ENCODE measurements around the gene MMP24. TPM values are rescaled to one million over a fixed set of nuclear protein-coding genes. Genes with fewer than 3 reads are reported as not detected.
"Not testable (repeated sequence)": the region's sequence is repeated elsewhere in the genome, so short reads cannot be mapped to it uniquely, and the experiment has no call there.

MMP24 gene
- total RNA-seq, 1 donor from 2014 or later: 102 TPM

- not testable (repeated sequence) for DNase-seq (ENCODE audit: low spot score in 2 of 2); FAIRE-seq
Measured at GRCh38 chr20:35252598-35252997, 26.1 kb downstream of the MMP24 start.

DNA sequence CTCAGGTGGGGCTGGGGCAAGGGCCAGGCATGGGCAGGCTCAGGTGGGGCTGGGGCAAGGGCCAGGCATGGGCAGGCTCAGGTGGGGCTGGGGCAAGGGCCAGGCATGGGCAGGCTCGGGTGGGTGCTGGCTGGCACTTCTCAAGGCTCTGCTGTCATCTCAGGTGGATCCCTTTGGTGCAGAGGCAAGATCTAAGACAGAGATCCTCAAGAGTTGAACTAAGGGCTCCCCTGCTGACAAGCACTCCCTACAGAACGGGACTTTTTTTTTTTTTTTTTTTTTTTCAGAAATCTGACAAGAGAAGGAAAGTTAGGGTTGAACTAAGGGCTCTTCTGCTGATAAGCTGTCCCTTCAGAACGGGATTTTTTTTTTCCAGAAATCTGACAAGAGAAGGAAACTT lies 26.5 kb downstream of the MMP24 start:
- FAIRE-seq: no peak
- no peak for DNase-seq (ENCODE audit: low spot score in 2 of 2)

- DNase-seq (ENCODE audit: low spot score in 2 of 2): no peak
- no peak for FAIRE-seq
Measured at GRCh38 chr20:35254448-35254999, 28.0 kb downstream of the MMP24 start.

- FAIRE-seq (no peak), DNase-seq (ENCODE audit: low spot score in 2 of 2) (no peak)
Measured at GRCh38 chr20:35257175-35257909, 30.9 kb downstream of the MMP24 start.

DNA sequence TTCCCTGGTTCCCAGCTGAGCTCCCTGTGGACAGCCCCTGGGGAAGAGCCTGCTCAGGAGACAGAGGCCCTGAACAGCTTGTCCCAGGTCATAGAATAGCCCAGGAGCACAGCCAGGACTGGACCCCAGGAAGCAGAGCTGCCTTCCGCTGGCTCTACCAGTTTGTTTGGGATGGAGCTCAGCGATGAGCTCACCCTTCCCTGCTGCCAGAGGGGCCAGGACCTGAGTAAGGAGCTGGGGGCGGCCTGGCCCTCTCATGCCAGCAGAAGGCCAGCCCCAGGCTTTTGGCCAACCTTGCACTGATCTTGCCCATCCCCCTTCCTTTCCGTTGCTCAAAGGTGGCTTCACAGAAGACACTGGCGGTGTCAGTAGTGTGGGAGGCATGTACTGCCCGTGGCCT lies 33.9 kb downstream of the MMP24 start:
- no peak for FAIRE-seq
- no peak for DNase-seq (ENCODE audit: low spot score in 2 of 2)

DNA sequence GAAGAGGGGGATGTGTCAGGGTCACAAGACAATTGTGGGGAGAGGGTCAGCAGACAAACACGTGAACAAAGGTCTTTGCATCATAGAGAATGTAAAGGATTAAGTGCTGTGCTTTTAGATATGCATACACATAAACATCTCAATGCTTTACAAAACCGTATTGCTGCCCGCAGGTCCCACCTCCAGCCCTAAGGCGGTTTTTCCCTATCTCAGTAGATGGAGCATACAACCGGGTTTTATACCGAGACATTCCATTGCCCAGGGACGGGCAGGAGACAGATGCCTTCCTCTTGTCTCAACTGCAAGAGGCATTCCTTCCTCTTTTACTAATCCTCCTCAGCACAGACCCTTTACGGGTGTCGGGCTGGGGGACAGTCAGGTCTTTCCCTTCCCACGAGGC lies 35.8 kb downstream of the MMP24 start:
- not testable (repeated sequence) for FAIRE-seq; DNase-seq (ENCODE audit: low spot score in 2 of 2)

DNA sequence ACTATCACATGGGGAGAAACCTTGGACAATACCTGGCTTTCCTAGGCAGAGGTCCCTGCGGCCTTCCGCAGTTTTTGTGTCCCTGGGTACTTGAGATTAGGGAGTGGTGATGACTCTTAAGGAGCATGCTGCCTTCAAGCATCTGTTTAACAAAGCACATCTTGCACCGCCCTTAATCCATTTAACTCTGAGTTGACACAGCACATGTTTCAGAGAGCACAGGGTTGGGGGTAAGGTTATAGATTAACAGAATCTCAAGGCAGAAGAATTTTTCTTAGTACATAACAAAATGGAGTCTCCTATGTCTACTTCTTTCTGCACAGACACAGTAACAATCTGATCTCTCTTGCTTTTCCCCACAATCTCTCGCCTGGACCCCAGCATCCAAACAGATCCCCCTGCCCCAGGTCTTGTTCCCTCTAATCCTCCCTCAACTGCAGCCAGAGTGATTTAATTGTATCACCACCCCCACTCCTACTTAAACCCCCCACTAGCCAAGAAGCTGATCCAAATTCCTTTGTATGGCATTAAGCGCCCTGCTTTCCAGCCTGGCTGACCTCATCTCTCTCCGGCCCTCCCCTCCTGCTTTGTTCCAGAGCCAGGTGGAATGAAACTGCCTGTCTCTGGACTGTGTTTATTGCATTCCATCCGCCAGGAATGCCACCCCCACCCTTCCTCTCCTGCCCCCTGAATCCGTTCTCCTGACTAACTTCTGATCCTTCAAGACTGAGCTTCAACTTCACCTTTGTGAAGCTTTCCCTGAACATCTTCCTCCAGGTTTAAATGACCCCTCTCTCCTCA lies 36.4 kb downstream of the MMP24 start:
- DNase-seq (ENCODE audit: low spot score in 2 of 2); FAIRE-seq: not testable (repeated sequence)

- DNase-seq (ENCODE audit: low spot score in 2 of 2): no peak
- FAIRE-seq: no peak
Measured at GRCh38 chr20:35263532-35264341, 37.2 kb downstream of the MMP24 start.

GRCh38 chr20:35264755-35265154 lies 38.3 kb downstream of the MMP24 start:
- DNase-seq (ENCODE audit: low spot score in 2 of 2) (no peak), FAIRE-seq (no peak)

DNA sequence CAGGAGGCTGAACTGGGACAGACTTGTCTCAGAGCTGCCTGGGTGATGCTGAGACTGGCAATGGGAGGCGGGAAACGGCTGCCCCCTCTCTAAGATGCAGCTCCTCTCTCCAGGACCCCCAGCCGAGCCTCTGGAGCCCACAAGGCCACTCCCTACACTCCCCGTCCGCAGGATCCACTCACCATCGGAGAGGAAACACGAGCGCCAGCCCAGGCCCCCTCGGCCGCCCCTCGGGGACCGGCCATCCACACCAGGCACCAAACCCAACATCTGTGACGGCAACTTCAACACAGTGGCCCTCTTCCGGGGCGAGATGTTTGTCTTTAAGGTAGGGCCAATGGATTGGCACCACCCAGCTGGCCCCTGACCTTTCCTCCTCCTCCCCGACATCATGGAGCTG lies 40.6 kb downstream of the MMP24 start:
- DNase-seq (ENCODE audit: low spot score in 2 of 2): no peak
- FAIRE-seq: no peak

- peak in 1 of 2 donors; percentile 77 for DNase-seq (ENCODE audit: low spot score in 2 of 2)
- no peak for FAIRE-seq
Measured at GRCh38 chr20:35269055-35269781, 42.7 kb downstream of the MMP24 start.

GRCh38 chr20:35270021-35270902 lies 43.8 kb downstream of the MMP24 start:
- no peak for FAIRE-seq

GRCh38 chr20:35271073-35271882 lies 44.8 kb downstream of the MMP24 start:
- DNase-seq (ENCODE audit: low spot score in 2 of 2) (no peak), FAIRE-seq (no peak)

More at GRCh38 chr20:35270021-35270902, 43.8 kb downstream of the MMP24 start:
- DNase-seq (ENCODE audit: low spot score in 2 of 2): no peak

GRCh38 chr20:35271904-35272303 lies 45.4 kb downstream of the MMP24 start:
- FAIRE-seq (no peak), DNase-seq (ENCODE audit: low spot score in 2 of 2) (no peak)

- DNase-seq (ENCODE audit: low spot score in 2 of 2) (peak in 1 of 2 donors; percentile 46), FAIRE-seq (no peak)
Measured at GRCh38 chr20:35273449-35274171, 47.1 kb downstream of the MMP24 start.

DNA sequence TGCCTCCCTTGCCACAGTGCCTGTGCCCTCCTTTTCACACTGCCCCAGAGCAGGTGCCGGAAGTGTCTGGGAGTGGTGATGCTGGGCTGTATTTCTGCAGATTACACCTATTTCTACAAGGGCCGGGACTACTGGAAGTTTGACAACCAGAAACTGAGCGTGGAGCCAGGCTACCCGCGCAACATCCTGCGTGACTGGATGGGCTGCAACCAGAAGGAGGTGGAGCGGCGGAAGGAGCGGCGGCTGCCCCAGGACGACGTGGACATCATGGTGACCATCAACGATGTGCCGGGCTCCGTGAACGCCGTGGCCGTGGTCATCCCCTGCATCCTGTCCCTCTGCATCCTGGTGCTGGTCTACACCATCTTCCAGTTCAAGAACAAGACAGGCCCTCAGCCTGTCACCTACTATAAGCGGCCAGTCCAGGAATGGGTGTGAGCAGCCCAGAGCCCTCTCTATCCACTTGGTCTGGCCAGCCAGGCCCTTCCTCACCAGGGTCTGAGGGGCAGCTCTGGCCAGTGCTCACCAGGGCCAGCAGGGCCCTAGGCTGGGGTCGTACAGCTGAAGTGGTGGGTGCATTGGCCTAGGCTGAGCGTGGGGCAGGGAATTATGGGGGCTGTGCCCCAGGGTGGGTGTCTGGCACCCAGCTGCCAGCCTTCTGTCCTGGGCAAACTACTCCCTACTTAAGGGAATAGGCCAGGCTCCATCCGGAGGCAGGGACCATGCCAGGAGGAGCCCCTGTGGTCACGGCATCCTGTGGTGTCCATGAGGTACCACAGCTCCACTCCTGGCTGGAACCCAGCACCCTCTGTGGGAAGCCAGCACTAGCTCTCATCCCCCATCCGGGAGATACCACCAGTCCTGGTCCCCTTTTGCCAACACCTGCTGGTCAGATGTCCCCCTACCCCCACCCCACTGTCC lies 47.9 kb downstream of the MMP24 start:
- DNase-seq (ENCODE audit: low spot score in 2 of 2) (no peak), FAIRE-seq (no peak)

All from frontal cortex (tissue), 4 donors.